ENCODE data around the gene IL2.

IL2 gene

DNA sequence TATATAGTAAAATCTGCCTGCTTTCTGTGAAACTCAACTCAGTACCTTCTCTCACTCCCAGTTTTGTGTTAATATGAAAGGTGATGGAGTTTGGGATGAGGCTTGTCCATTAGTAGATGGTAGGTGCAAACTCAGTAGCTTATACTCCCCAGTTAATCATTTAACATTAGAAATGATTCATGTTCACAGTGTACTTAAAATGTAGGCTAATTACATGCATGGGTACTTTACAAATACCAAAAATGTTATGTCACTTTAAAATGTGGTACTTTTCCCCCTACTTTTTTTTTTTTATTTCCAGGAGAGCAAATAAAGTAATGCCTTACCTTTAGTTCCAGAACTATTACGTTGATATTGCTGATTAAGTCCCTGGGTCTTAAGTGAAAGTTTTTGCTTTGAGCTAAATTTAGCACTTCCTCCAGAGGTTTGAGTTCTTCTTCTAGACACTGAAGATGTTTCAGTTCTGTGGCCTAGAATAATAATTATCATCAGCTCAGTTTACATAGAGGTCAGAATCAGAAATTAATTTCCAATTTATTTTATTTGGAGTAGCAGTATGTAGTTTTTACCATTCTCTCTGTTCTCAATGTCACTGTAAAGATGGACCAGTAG, 3.0 kb downstream of the IL2 start:
- Histone ChIP-seq H3K4me2 (ENCODE audit: low read depth, low read length, poor library complexity, severe bottlenecking) (no peak overlapping the region), H3K79me2 (ENCODE audit: insufficient read depth, low read length) (no peaks in the 10 kb centered on the region), H2AFZ (ENCODE audit: low read depth, low read length, severe bottlenecking) (no peak overlapping the region), H3K27me3 (ENCODE audit: low read length) (no peaks in the 10 kb centered on the region), H3K9me3 (ENCODE audit: insufficient read depth, low read length) (no peaks in the 10 kb centered on the region), H3K27ac (ENCODE audit: low read depth, low read length) (no peak overlapping the region), H3K36me3 (ENCODE audit: low read length) (no peaks in the 10 kb centered on the region), H3K9ac (ENCODE audit: low read length) (no peak overlapping the region), H3F3A (ENCODE audit: insufficient read depth) (no peaks in the 10 kb centered on the region), H4K20me1 (ENCODE audit: low read depth, low read length) (no peaks in the 10 kb centered on the region), H3K4me3 (ENCODE audit: insufficient read depth, low read length, poor library complexity, severe bottlenecking) (no peak overlapping the region), H3K9me2 (replicated peaks; ENCODE audit: insufficient read depth, low read length) (no peaks in the 10 kb centered on the region)
- no peak for TF ChIP-seq CTCF (IDR thresholded peaks at IDR 0.05; ENCODE audit: insufficient read depth, low read length, poor library complexity, severe bottlenecking)
- no peak for TF ChIP-seq EZH2phosphoT487 (conservative IDR thresholded peaks at IDR 0.05; ENCODE audit: low read length)

- TF ChIP-seq CTCF (IDR thresholded peaks at IDR 0.05; ENCODE audit: insufficient read depth, low read length, poor library complexity, severe bottlenecking) (no peak), EZH2phosphoT487 (conservative IDR thresholded peaks at IDR 0.05; ENCODE audit: low read length) (no peak)
- no peaks in the 10 kb centered on the region for H3F3A ChIP-seq (ENCODE audit: insufficient read depth)
- no peaks in the 10 kb centered on the region for H4K20me1 ChIP-seq (ENCODE audit: low read depth, low read length)
- H3K9me2 ChIP-seq (replicated peaks; ENCODE audit: insufficient read depth, low read length): no peaks in the 10 kb centered on the region
- no peak overlapping the region for H2AFZ ChIP-seq (ENCODE audit: low read depth, low read length, severe bottlenecking)
- H3K4me3 ChIP-seq (ENCODE audit: insufficient read depth, low read length, poor library complexity, severe bottlenecking): no peak overlapping the region
- H3K9ac ChIP-seq (ENCODE audit: low read length): no peak overlapping the region
- no peak overlapping the region for H3K4me2 ChIP-seq (ENCODE audit: low read depth, low read length, poor library complexity, severe bottlenecking)
- H3K27ac ChIP-seq (ENCODE audit: low read depth, low read length): no peak overlapping the region
- H3K36me3 ChIP-seq (ENCODE audit: low read length): no peaks in the 10 kb centered on the region
- no peaks in the 10 kb centered on the region for H3K9me3 ChIP-seq (ENCODE audit: insufficient read depth, low read length)
- no peaks in the 10 kb centered on the region for H3K27me3 ChIP-seq (ENCODE audit: low read length)
- no peaks in the 10 kb centered on the region for H3K79me2 ChIP-seq (ENCODE audit: insufficient read depth, low read length)
These were observed 5.7 kb downstream of the IL2 start for GRCh38 chr4:122450847-122451246.

GRCh38 chr4:122434285-122434684, 22.2 kb downstream of the IL2 start:
- H3K4me2 ChIP-seq (ENCODE audit: low read depth, low read length, poor library complexity, severe bottlenecking): no peak overlapping the region
- no peaks in the 10 kb centered on the region for H3F3A ChIP-seq (ENCODE audit: insufficient read depth)
- no peaks in the 10 kb centered on the region for H3K79me2 ChIP-seq (ENCODE audit: insufficient read depth, low read length)
- H3K36me3 ChIP-seq (ENCODE audit: low read length): no peaks in the 10 kb centered on the region
- no peak overlapping the region for H3K27ac ChIP-seq (ENCODE audit: low read depth, low read length)
- no peak for TF ChIP-seq EZH2phosphoT487 (conservative IDR thresholded peaks at IDR 0.05; ENCODE audit: low read length)
- no peak for TF ChIP-seq CTCF (IDR thresholded peaks at IDR 0.05; ENCODE audit: insufficient read depth, low read length, poor library complexity, severe bottlenecking)
- no peak overlapping the region for H3K9ac ChIP-seq (ENCODE audit: low read length)
- H2AFZ ChIP-seq (ENCODE audit: low read depth, low read length, severe bottlenecking): no peak overlapping the region
- no peak overlapping the region for H3K4me3 ChIP-seq (ENCODE audit: insufficient read depth, low read length, poor library complexity, severe bottlenecking)
- no peaks in the 10 kb centered on the region for H4K20me1 ChIP-seq (ENCODE audit: low read depth, low read length)
- H3K9me3 ChIP-seq (ENCODE audit: insufficient read depth, low read length): no peaks in the 10 kb centered on the region
- H3K9me2 ChIP-seq (replicated peaks; ENCODE audit: insufficient read depth, low read length): no peaks in the 10 kb centered on the region
- no peaks in the 10 kb centered on the region for H3K27me3 ChIP-seq (ENCODE audit: low read length)
